ENCODE data around the gene DPPA4.

Gene DPPA4

GRCh38 chr3:109351231-109351630 is 13.9 kb upstream of the DPPA4 start:
- Mint-ChIP-seq H3K4me1 (no peaks in the 10 kb centered on the region), H3K9me3 (no peaks in the 10 kb centered on the region), H3K27ac (no peak overlapping the region), H3K4me3 (no peak overlapping the region), H3K27me3 (no peaks in the 10 kb centered on the region)
- DNase-seq (no peak), ATAC-seq (no peak)

DNA sequence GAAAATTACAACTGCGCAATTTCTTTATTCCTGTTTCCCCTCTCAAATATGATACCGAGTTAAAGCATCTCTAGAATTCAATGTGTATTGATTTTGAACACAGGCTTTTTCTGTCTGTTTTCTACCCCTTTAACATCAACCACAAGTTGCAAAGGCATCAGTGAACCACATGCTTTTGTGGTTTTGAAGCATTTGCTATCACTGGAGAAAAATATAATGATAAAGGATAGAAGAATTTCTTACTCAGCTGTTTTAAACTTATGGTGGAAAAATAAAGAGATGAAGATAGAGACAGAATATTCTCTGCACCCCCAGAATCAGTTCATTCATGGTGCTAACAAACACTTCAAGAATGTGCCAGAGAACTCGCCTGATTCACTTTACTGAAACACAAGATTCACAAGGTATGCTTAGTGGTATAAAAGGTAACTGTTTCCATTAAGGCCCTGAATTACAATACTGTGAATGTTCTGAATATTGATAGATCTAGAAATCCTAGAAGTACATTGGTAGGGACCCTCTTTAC is 9.5 kb upstream of the DPPA4 start:
- ATAC-seq (no peak), DNase-seq (no peak)
- no peak overlapping the region for H3K27ac Mint-ChIP-seq
- no peak overlapping the region for H3K4me3 Mint-ChIP-seq
- H3K27me3 Mint-ChIP-seq: no peaks in the 10 kb centered on the region
- no peaks in the 10 kb centered on the region for H3K9me3 Mint-ChIP-seq
- no peaks in the 10 kb centered on the region for H3K4me1 Mint-ChIP-seq

DNA sequence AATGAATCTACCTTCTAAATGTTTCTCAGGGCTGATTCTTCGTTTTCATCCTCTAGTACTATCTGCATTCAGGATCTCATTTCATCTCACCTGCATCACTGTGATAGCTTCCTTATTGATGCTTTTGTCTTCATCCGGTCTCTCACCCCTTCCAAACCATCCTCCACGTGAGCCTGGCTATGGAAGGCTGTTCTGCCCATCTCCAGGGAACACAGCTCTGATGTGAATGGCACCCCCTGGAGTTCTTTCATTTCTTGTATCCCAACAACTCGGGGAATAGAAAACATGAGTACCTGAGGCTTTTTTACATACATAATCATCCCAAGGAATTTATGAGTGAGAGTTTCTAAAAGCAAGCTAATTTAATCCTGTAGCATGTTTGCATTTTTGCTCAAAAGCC is 8.8 kb upstream of the DPPA4 start:
- H3K9me3 Mint-ChIP-seq: no peaks in the 10 kb centered on the region
- no peak for DNase-seq
- no peaks in the 10 kb centered on the region for H3K27me3 Mint-ChIP-seq
- ATAC-seq: no peak
- no peaks in the 10 kb centered on the region for H3K4me1 Mint-ChIP-seq
- no peak overlapping the region for H3K27ac Mint-ChIP-seq
- H3K4me3 Mint-ChIP-seq: no peak overlapping the region

GRCh38 chr3:109339714-109340648 is 2.6 kb upstream of the DPPA4 start:
- ATAC-seq (no peak), DNase-seq (no peak)
- Mint-ChIP-seq H3K27ac (no peak overlapping the region), H3K27me3 (peaks cover 37% of the 10 kb centered on the region), H3K4me1 (peaks cover 22% of the 10 kb centered on the region), H3K9me3 (no peaks in the 10 kb centered on the region), H3K4me3 (no peak overlapping the region)

GRCh38 chr3:109339197-109339596 is 1.9 kb upstream of the DPPA4 start:
- no peak for ATAC-seq
- Mint-ChIP-seq H3K4me1 (peaks cover 22% of the 10 kb centered on the region), H3K27ac (no peak overlapping the region), H3K9me3 (no peaks in the 10 kb centered on the region), H3K27me3 (peaks cover 40% of the 10 kb centered on the region), H3K4me3 (no peak overlapping the region)
- no peak for DNase-seq

- no peaks in the 10 kb centered on the region for H3K9me3 Mint-ChIP-seq
- no peak for ATAC-seq
- H3K4me3 Mint-ChIP-seq: no peak overlapping the region
- peaks cover 40% of the 10 kb centered on the region for H3K27me3 Mint-ChIP-seq
- H3K27ac Mint-ChIP-seq: no peak overlapping the region
- DNase-seq: no peak
- peaks cover 22% of the 10 kb centered on the region for H3K4me1 Mint-ChIP-seq
Observed at GRCh38 chr3:109338322-109338721, 976 bp upstream of the DPPA4 start.

DNA sequence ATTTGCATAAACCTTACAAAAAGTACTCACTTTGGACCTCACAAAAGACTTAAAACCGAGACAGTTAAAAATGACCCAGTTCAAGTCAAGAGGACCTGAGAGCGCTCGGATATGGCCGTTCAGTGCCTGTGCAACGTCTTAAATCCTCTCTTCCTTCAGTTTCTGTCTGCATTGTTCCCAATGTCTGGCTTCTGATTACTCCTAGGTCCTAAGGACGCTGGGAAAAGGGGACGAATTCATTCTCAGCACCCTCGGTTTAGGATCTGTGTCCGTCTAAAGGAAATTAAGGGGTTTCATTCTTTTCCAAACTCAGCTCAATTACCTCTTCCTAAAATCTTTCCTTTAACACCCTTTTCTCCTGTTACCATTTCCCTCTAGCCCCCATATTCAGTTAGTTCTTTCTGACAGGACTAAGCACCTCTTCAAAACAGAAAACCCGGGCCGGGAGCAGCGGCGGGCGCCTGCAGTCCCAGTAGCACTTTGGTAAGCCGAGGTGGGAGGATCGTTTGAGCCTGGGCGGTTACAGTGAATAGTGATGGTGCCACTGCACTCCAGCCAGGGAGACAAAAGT is 970 bp downstream of the DPPA4 start:
- ATAC-seq: peak; percentile 61
- no peaks in the 10 kb centered on the region for H3K9me3 Mint-ChIP-seq
- H3K27me3 Mint-ChIP-seq: peaks cover 40% of the 10 kb centered on the region
- H3K4me1 Mint-ChIP-seq: peaks cover 22% of the 10 kb centered on the region
- peak in 1 of 2 donors; percentile 12 for DNase-seq
- no peak overlapping the region for H3K27ac Mint-ChIP-seq
- peak overlapping the region; percentile 74 to 93 for H3K4me3 Mint-ChIP-seq

DNA sequence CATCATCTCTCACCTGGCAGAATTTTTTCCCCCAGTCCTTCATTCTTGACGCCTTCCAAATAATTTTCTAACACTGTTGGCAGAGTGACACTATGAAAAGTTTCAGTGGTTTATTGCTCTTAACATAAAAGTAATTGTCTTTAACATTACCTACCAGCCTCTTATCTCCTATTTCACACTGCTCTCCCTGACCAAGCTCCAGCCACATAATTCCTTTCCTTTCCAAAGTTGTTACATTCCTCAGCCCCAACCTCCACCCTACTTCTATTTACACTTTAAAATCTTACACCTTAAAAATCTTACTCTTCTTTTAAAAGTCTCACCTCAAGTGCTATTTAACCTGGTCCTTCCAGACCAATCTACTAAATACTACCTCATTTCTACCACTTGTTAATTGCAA is 2.8 kb downstream of the DPPA4 start:
- Mint-ChIP-seq H3K27me3 (peaks cover 40% of the 10 kb centered on the region), H3K9me3 (no peaks in the 10 kb centered on the region)

DNA sequence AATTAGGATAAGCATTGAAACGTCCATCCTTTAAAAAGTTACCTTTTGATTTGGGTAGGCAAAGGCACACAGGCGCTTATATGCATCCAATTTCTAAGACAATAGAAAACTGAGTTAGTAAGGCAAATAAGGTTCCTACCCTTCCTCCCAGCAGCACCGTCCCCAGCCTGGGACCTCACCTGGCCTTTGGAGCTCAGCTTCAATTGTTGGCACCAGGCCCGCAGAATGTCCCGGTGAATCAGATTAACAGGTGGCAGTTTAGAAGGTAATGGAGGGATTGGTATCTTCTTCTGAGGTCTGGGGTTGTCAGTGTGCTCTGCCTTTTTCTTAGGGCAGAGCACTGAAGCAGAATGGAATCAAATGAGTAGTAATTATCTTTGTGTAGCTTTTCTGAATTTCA is 5.7 kb downstream of the DPPA4 start:
- Mint-ChIP-seq H3K4me1 (peaks cover 6% of the 10 kb centered on the region), H3K27ac (no peak overlapping the region), H3K9me3 (no peaks in the 10 kb centered on the region), H3K4me3 (no peak overlapping the region), H3K27me3 (peaks cover 18% of the 10 kb centered on the region)
- ATAC-seq (no peak), DNase-seq (no peak)

More for the DNA sequence above, 2.8 kb downstream of the DPPA4 start:
- Mint-ChIP-seq H3K4me3 (no peak overlapping the region), H3K27ac (no peak overlapping the region), H3K4me1 (peaks cover 22% of the 10 kb centered on the region)
- no peak for ATAC-seq
- DNase-seq: no peak

DNA sequence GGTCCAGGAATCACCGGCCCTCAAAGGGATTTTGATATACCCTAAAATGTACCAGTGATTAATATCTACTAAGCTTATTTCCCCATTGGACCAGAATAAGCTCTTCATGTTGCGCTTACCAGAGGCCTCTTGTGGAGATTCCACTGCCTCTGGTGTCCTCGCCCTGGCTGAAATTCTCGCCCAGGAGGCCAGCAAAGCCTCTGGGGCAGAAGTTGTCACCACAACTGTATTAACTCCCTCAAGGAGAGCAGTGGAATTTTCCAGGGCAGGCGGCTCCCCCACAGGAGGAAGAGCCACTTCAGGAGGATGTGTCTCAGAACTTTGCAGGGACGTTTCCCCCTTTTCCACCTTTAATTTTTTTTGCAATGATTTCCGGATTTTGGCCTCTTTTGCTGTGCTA is 6.9 kb downstream of the DPPA4 start:
- no peak for ATAC-seq
- Mint-ChIP-seq H3K27me3 (peaks cover 7% of the 10 kb centered on the region), H3K27ac (no peak overlapping the region), H3K9me3 (no peaks in the 10 kb centered on the region), H3K4me3 (no peak overlapping the region), H3K4me1 (no peaks in the 10 kb centered on the region)
- no peak for DNase-seq

DNA sequence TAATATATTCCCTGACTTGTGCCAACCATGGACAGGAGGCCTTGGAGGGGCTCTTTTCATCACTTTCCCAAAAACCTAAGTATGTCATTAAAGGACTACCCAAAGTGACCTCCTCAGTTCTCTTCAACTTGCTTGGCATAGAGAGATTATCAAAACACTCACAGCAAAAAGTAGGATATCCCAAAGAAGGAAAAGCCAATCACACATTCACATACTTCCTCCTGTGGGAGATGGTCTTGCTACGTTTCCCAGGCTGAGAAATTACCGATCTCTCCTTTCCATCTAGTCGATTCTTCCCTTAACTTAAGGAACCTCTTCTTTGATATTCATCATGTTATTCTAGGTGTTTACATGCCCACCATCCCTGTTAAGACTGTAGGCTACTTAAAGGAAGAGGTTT is 9.1 kb downstream of the DPPA4 start:
- DNase-seq: no peak

DNA sequence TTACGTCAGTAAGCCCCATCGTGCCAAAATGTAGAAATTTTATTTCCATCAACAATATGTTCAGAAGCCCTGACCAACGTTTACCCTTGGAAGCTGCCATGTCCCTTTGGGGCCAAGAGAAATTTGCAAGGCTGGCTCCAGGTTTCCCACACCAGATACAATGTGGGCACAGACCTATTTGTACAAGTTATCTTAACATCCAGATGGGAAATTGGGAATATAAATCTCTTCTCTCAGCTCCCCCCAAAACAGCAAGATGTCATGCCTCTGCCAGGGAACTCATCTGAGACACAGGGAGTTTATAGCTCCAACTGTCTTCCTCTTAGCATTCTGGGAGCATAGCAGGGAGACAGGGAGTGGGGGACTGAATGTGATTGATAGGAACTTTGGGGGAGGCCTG is 11.7 kb downstream of the DPPA4 start:
- DNase-seq (no peak), ATAC-seq (no peak)
- Mint-ChIP-seq H3K27ac (no peak overlapping the region), H3K27me3 (no peaks in the 10 kb centered on the region), H3K9me3 (no peaks in the 10 kb centered on the region), H3K4me3 (no peak overlapping the region), H3K4me1 (no peaks in the 10 kb centered on the region)

More for the DNA sequence above, 9.1 kb downstream of the DPPA4 start:
- Mint-ChIP-seq H3K9me3 (no peaks in the 10 kb centered on the region), H3K4me1 (no peaks in the 10 kb centered on the region), H3K4me3 (no peak overlapping the region), H3K27me3 (no peaks in the 10 kb centered on the region), H3K27ac (no peak overlapping the region)
- no peak for ATAC-seq

DNA sequence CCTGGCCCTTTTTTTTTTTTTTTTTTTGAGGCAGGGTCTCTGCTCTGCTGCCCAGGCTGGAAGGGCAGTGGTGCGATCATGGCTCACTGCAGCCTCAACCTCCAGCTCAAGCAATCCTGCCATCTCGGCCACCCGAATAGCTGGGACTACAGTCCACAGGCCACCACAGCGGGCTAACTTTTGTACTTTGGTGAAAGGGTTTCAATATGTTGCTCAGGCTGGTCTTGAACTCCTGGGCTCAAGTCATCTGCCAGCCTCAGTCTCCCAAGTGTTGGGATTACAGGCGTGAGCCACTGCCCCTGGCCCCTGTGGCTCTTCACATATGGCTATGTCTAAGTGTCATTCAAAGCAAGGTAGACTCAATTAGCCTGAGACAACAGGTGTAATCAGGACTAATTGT is 12.2 kb downstream of the DPPA4 start:
- Mint-ChIP-seq H3K9me3 (no peaks in the 10 kb centered on the region), H3K27ac (no peak overlapping the region), H3K4me3 (no peak overlapping the region), H3K4me1 (no peaks in the 10 kb centered on the region), H3K27me3 (no peaks in the 10 kb centered on the region)
- DNase-seq (no peak), ATAC-seq (no peak)

DNA sequence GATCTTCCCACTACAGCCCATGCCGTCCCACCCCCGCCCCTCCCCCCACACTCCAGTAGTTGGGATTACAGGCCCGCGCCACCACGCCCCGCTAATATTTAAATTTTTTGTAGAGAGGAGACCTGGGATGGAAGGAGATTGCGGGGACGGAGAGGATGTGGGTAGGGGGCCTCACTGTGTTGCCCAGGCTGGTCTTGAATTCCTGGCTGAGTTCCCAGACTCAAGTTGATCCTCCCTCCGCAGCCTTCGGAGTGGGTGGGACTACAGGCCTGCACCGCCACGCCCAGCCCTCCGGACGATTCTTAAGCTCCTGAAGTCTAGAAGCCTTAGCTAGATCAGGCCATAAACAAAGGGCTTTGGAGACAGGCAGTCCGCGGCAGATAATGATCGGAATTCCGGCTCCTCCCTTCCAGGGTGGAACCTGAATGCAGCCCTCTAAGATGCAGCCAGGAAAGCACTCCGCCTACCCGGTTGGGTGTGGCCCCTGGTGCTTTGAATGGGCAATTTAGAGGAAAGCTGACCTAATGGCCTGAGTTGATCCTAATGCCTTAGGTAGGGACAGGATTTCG is 21.1 kb downstream of the DPPA4 start, which contains the start of gene DPPA2:
Gene DPPA2, minus strand, starts transcription at position 356 of the 569 bp plus-strand sequence. CDS start 1,975 bp downstream, outside the sequence.
- Mint-ChIP-seq H3K27me3 (no peaks in the 10 kb centered on the region), H3K4me1 (no peaks in the 10 kb centered on the region), H3K27ac (no peak within 1 kb of the TSS), H3K4me3 (no peak within 1 kb of the TSS), H3K9me3 (no peaks in the 10 kb centered on the region)
- ATAC-seq (no peak), DNase-seq (no peak)

- ATAC-seq: no peak
- H3K9me3 Mint-ChIP-seq: no peaks in the 10 kb centered on the region
- no peak overlapping the region for H3K27ac Mint-ChIP-seq
- H3K4me3 Mint-ChIP-seq: no peak overlapping the region
- no peaks in the 10 kb centered on the region for H3K27me3 Mint-ChIP-seq
- DNase-seq: no peak
- no peaks in the 10 kb centered on the region for H3K4me1 Mint-ChIP-seq
Observed at GRCh38 chr3:109313061-109313460, 24.3 kb downstream of the DPPA4 start.

DNA sequence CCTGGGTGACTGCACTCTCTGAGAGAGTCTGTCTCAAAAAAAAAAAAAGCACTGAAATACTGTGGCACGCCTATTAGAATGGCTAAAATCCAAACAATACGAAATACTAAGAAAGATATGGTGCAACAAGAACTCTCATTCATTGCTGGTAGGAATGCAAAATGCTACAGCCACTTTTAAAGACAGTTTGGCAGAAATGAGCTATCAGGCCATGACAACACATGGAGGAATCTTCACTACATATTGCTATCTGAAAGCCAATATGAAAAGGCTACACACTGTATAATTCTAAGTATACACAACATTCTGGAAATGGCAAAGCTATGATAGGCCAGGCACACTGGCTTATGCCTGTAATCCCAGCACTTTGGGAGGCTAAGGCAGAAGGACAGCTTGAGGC is 39.9 kb downstream of the DPPA4 start:
- H3K27ac Mint-ChIP-seq: no peak overlapping the region
- DNase-seq (no peak), ATAC-seq (no peak)
- no peaks in the 10 kb centered on the region for H3K9me3 Mint-ChIP-seq
- H3K4me3 Mint-ChIP-seq: no peak overlapping the region
- H3K27me3 Mint-ChIP-seq: no peaks in the 10 kb centered on the region
- H3K4me1 Mint-ChIP-seq: no peaks in the 10 kb centered on the region
